K562 (cell line): ENCODE data around the gene IFT122.

Experiments used
- BRCA1 ChIP-seq, 2 experiments: fragments of 450-650 bp in 1 of 2; sonication (generic) in 1 of 2; formaldehyde crosslinking in 1 of 2; IDR thresholded peaks; 2 replicates each; pipeline versions ENCODE4 v1.5.0 to v1.6.1; 2017 to 2020; ENCODE audit warnings: mild to moderate bottlenecking in 1 of 2, missing genetic modification reagents in 1 of 2
- CAMTA2 ChIP-seq: fragments of 250-450 bp; sonication (Bioruptor Pico); conservative IDR thresholded peaks from 2 replicates; pipeline ENCODE4 v1.5.1; 2022
- CUX1 ChIP-seq: fragments of 200-800 bp; sonication (Bioruptor generic); IDR thresholded peaks from 2 replicates; pipeline ENCODE4 v1.6.1; 2016; ENCODE audit warnings: missing genetic modification characterization, missing compliant biosample characterization
- GABPB2 ChIP-seq: fragments of 250-450 bp; sonication (Bioruptor Pico); conservative IDR thresholded peaks from 2 replicates; pipeline ENCODE4 v1.5.1; 2021; ENCODE audit warnings: mild to moderate bottlenecking
- NBN ChIP-seq: fragments of 450-650 bp; IDR thresholded peaks from 2 replicates; pipeline ENCODE4 v1.6.1; 2016; ENCODE audit warnings: low read depth, mild to moderate bottlenecking
- RFX7 ChIP-seq: fragments of 250-450 bp; sonication (Bioruptor Pico); IDR thresholded peaks from 2 replicates; pipeline ENCODE4 v1.5.1; 2021; ENCODE audit warnings: mild to moderate bottlenecking
- SIN3A ChIP-seq, 2 experiments: fragments of 150-350 bp in 1 of 2; IDR thresholded peaks; 2 replicates each; pipeline ENCODE4 v1.6.1; 2011 to 2016; ENCODE audit warnings: borderline replicate concordance in 2 of 2, low read depth in 2 of 2, low read length in 2 of 2, mild to moderate bottlenecking in 2 of 2, moderate library complexity in 2 of 2; ENCODE audit not compliant: control insufficient read depth in 1 of 2
- SMC3 ChIP-seq: conservative IDR thresholded peaks from 2 replicates; pipeline ENCODE4 v1.6.1; 2011; ENCODE audit warnings: low read depth, low read length, improper control_type of control experiment; ENCODE audit not compliant: insufficient read depth
- TSHZ1 ChIP-seq: fragments of 250-450 bp; sonication (Bioruptor Pico); IDR thresholded peaks from 2 replicates; pipeline ENCODE4 v1.4.0; 2020; ENCODE audit warnings: mild to moderate bottlenecking, moderate library complexity
- YY1 ChIP-seq, 3 experiments: IDR thresholded peaks; 2 replicates each; pipeline ENCODE4 v1.6.1; 2011; ENCODE audit warnings: low read length in 2 of 3, mild to moderate bottlenecking in 2 of 3, moderate library complexity in 2 of 3, borderline replicate concordance in 1 of 3, control low read depth in 1 of 3, low read depth in 1 of 3; ENCODE audit not compliant: insufficient read depth in 3 of 3, insufficient replicate concordance in 2 of 3, control insufficient read depth in 1 of 3, insufficient read length in 1 of 3; ENCODE audit errors: extremely low read depth in 1 of 3
- ZKSCAN1 ChIP-seq: fragments of 150-350 bp; IDR thresholded peaks from 2 replicates; pipeline ENCODE4 v1.6.1; 2016; ENCODE audit warnings: low read depth, low read length
- ZNF444 ChIP-seq: fragments of 250-450 bp; sonication (Bioruptor Pico); IDR thresholded peaks from 2 replicates; pipeline ENCODE4 v1.4.0; 2020; ENCODE audit warnings: mild to moderate bottlenecking, moderate library complexity

- TF ChIP-seq GABPB2 (no peak), BRCA1 (IDR thresholded peaks at IDR 0.05) (no peak), BRCA1 (CRISPR knock-in tag; IDR thresholded peaks at IDR 0.05) (no peak), ZKSCAN1 (no peak), ZNF444 (CRISPR knock-in tag) (no peak), SIN3A (IDR thresholded peaks at IDR 0.05; ENCODE audit: borderline replicate concordance in 2 of 2, control insufficient read depth in 1 of 2, low read depth in 2 of 2, low read length in 2 of 2) (no peak), CUX1 (CRISPR knock-in tag) (no peak), NBN (no peak), SMC3 (no peak), YY1 (IDR thresholded peaks at IDR 0.05; ENCODE audit: borderline replicate concordance in 1 of 3, control insufficient read depth in 1 of 3, extremely low read depth in 1 of 3, insufficient read depth in 3 of 3, insufficient read length in 1 of 3, insufficient replicate concordance in 2 of 3, low read depth in 1 of 3, low read length in 2 of 3) (no peak), CAMTA2 (no peak), RFX7 (no peak), TSHZ1 (no peak)
Observed at GRCh38 chr3:129453732-129454131, 13.7 kb downstream of the IFT122 start.
